Muscle of back (tissue), 11 donors: ENCODE measurements around the gene PCGF2. TPM values are rescaled to one million over a fixed set of nuclear protein-coding genes. Genes with fewer than 3 reads are reported as not detected.

Experiments
- DNase-seq, 3 donors: peaks; one replicate each; pipeline versions ENCODE4 v3.0.0 to v3.0.0-alpha.2; 2013
- polyA plus RNA-seq, 10 donors: library from polyadenylated mRNA; unstranded; fragments of 120-200 nt; gene quantifications; one replicate each; pipeline ENCODE4 v1.2.1, GENCODE V29; 2013; ENCODE audit not compliant: insufficient read length in 10 of 10

PCGF2 gene
- polyA plus RNA-seq, 10 donors, result 28.1 to 44.9 (median 34.3) TPM

DNA sequence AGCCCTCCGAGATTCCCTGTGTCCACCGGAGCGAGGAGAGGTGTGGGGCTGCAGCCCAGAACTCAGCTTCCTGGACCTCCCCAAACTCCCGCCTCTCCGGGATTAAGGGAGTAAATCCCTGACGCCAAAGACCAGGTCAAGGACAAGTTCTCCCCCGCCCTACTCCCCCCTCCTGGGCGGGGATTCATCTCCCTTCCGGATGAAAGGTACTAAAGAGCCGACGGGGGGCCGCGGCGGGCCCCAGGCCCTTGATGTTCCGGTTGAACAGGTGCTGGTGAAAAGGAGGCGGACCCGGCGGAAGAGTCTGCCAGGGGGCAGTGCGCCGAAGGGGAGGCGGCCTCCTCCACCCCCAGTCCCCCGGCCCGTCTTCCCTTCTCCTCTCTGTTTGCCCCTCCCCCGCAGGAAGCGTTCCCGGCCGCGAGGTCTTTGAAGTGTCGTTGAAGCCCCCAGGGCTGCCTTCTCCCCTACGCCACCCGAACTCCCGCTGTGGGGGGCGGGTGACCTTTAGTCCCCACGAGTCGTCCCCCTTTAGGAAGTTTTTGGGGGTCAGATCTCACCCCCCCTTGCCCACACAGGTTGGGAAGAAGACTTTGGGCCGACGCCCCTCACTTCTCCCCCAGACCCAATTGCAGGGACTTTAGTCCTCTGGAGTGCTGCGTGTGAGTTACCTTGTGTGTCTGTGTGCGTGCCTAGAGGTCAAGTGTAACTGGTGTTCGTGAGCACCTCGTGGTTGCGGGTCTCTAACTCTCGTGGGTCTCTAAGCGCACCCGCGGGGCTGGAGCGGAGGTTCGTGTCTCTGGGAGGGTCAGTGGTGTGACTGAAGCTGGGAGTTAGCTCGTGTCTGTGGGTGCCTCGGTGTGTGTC, 44.2 kb downstream of the PCGF2 start:
- peak; percentile 52 to 76 (median 67) for DNase-seq

DNA sequence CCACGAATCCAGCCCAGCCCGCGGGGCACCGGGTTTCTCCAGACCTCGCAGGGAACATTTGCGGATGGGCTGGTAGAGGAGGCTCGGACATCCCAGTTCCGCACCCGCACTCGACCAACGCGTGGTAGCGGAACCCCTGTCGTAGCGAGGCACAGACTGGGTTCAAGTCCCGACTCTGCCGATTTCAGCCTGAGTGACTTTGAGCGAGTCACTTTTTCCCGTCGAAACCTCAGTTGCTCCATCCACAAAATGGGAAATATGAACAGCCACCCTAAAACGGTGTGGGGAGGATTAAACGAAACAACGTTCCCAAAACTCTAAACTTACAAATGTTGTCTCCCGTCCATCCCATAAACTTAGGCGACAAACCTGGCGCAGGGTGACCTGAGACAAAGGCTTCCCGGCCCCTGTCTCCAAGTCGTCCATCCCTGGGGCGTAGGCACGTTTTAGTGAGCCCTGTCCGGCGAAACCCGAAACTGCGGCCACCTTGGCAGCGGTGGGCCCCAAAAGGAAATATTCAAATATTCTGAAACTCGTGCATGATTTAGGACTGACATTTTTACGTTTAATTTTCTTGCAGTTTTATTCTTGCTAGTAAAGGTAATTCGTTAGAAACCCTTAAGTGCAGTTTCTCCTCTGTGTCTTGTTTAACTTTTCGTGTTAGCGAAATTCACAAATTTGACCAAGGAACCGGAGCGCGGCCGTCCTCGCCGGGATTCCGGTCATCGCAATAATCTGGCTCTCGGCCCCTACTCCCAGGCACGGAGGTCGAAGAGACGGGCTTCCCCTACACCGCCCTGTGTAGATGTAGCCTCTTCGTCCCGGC, 45.0 kb downstream of the PCGF2 start:
- DNase-seq, result peak in 1 of 3 donors; percentile 41

DNA sequence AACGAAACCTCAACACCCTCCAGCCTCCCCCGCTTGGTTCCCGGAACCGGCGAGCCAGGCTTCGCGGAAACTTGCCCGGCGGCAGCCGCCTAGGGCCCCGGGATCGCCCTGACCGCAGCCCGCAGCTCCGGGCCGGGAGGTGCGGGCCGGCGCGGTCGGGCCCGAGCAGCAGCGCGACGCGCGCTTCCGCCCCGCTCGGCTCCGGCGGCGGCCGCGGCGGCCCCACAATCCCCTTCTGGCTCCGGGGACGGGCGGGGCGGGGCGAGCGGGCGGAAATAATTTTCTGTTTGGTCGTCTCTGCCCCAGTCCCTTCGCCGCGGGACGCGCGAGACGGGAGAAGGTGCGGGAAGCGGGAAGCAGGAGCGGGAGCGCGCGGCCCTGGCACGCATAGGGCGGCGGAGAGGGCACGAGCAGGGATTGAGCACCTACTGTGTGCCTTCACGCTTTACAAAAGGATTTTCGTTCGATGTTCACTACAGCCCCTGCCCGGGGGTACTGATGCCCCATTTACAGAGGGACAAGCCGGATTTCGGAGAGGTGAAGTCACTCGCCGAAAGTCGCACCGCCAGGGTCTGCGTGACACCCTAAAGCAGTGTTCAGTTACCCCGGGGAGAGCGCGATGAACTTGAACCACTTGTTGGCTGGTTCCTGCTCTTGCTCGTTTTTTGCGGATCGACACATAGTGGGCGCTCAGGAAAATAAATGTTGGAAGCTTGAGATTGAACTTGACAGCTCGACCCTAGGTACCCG, 45.8 kb downstream of the PCGF2 start:
- DNase-seq, result peak; percentile 89 to 96 (median 91)

DNA sequence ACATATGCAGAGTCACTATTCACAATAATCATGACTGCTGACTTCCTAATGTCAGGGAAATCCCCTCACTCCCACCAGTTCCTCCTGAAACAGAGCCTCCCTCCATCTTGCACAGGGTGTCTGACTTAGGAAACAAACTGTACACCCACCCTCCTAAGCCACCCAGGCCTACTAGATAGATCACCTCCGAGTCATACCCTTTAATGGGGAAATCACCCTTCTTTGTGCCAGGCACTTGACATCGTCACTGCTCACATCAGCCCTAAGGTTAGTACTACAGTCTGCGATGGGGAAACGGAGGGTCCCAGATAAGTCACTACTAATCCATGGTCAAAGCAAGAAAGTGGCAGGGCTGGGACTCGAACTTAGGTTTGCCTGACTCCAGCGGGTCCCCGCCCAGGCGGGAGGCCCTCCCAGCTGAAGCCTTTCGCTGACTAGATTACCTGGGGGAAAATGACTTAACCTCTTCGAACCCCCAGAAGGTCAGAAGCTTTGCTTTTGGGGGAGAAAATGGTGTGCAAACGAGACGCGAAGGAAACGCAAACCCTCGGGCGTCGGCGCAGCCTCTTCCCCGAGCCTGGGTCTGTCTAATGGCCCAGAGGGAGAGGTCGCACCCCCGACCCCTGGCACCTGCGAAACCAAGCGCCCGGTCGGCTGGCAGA, 46.5 kb downstream of the PCGF2 start:
- DNase-seq, result no peak

DNA sequence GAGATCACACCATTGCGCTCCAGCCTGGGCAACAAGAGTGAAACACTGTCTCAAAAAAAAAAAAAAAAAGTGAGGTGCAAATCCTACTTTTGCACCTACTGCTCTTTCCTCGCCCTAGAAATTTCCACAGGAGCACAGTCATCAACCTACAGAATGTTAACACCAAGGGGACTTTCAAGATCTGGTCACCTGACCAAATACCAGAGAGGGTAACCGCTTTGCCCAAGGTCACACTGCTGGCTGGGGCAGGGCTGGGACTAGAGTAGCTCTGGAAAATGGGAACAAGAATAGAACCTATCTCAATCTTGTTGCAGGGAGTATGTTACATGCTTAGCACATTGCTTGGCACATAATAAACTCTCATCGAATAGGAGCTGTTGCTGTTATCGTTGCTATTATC, 49.4 kb downstream of the PCGF2 start:
- no peak for DNase-seq

DNA sequence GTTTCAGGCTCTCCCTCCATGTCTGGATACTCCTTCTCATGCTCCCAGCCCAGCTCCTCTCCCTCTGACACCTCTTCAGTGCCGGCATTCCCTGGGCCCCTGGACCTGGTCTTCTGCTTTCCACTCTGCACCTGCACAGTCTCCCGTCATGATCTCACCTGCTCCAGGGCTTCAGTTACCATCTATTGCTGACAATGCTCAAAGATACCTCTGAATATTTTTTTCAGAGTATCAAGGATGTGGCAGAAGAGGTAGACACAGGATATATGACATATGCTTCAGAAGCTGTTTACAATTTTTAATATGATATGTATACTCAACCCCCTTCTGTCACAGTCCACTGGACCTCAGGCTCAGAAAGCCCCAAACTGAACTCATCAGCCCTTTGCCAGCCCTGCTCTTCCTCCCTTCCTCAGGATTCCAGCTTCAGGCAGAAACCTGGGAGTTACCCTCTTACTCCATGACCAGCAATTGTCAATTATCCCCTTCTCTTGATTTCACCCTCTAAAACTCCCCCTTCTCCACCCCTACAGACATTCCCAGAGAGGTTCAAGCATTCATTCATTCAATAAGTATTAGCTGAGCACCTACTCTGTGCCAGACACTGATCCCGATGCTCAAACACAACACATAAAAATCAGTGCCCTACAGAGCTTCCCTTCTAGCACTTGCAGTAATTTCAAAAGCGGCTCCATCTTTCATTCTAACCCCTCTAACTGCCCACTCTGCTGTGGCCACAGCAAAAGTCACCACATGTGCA, 50.9 kb downstream of the PCGF2 start:
- DNase-seq, result no peak

DNA sequence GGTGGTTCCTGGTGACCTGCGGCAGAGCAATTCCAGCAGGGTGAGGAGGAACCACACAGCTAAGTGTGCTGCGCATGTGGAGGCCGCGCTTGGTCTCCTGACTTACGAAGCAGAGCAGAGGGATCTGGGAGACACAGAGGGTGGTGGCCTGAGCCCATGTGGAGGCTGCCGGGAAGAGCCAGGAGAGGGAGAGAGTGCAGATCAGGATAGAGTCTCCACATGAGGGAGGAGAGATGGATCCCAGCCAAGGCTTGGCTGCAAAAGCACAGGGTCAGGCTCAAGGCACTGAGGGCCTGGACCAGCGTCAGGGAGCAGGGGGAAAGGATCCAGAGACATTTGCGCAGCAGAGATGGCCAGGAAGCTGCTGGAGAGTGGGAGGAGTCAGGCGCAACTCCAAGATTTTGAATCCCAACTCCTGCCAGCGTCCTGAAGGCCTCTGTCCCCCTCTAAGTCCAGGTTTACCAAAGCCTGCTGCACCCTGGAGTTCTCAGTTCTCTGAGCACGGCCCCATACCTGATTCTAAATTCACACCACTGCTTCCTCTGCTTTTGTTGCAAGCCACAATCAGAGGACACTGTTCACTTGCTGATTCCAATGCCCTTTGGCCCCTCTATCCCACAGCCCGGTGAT, 54.3 kb downstream of the PCGF2 start:
- peak; percentile 74 to 96 (median 94) for DNase-seq

DNA sequence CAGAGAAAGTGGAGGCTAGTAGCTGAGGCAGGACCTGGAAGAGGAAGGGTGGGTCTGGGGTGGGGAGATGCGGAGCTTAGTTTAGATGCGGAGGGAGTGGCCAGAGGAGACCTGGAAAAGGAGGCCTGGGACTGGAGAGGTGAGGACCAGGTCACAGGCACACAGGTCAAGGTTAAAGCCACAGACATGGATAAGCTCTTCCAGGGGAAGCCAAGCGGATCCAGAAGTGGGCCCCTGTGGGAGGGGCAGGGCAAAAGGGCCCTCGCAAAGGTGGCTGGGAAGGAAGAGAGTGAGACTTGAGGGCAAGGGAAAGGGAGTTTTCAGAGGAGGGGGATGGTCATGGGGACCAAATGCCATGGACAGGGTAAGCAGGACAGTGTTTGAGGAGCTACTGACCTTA, 57.0 kb downstream of the PCGF2 start:
- no peak for DNase-seq

DNA sequence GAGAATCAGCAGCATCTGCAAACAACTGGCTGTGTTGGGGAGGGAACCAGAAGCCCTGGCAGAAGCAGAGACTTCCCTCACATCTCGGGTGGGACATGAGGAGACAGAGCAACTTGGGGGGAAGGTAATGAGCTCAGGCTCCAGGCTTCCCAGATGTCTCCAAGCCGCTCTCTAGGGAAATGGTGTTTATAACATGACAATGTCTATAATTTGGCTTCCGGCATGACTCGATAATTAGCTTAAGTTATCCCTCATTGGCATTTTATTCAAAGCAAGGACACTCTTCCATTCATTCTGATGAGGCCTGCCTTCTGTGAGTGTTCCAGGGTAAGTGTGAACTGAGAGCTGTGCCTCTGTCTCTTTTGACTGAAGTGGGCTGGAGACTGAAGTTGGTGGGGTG, 57.8 kb downstream of the PCGF2 start:
- no peak for DNase-seq

DNA sequence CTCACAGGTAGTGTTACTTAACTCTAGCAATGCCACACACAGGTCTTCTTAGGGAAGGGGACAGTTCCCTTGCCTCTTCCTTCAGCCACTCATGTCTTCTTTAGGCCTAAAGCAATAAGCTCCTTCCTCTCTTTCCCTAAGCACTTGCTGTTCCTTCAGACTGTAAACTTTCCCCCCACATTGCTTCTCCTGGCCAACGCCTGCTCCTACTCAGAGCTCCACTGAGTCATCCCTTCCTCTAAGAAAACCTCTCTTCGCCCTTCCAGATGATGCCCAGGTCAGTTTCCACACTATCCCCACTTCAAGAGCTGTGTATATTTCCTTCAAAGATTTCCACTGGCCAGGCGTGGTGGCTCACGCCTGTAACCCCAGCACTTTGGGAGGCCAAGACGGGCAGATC, 60.9 kb downstream of the PCGF2 start:
- no peak for DNase-seq

DNA sequence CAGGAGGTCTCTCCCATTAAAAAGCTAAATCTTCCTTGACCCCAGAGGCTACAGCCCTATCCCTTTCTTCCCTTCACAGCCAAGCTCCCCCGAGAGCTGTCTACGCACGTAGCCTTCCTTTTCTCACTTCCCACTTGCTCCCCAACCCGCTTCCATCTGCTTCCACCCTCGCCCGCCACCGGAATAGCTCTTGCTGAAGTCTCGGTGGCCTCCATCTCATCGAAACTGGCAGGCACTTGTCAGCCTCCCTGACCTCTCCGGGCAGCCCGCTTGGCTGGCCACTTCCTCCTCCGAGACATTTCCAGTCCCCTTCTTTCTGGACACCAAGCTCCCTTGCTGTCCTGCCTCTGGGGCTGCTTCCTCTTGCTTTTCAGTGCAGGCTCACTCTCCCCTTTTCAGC, 62.6 kb downstream of the PCGF2 start:
- peak in 1 of 3 donors; percentile 52 for DNase-seq

Other genes starting within 250 kb of the PCGF2 start
- gene SRCIN1, start 142.4 kb downstream of the PCGF2 start, polyA plus RNA-seq, result 1 to 10 TPM in 7 of 10 donors, under 1 TPM in 3; 0.82 to 2.2 (median 1.2) TPM
- under 1 TPM; 0.31 to 0.65 (median 0.51) TPM for gene EPOP, start 73.4 kb downstream of the PCGF2 start, polyA plus RNA-seq
- 10 to 100 TPM; 48.5 to 86.8 (median 59.7) TPM for gene MLLT6, start 43.1 kb downstream of the PCGF2 start, polyA plus RNA-seq
- gene CISD3, start 18.0 kb downstream of the PCGF2 start, polyA plus RNA-seq, result 10 to 100 TPM; 12.0 to 18.9 (median 13.4) TPM
- gene PSMB3, start 4.4 kb upstream of the PCGF2 start, polyA plus RNA-seq, result 10 to 100 TPM; 61.0 to 83.2 (median 76.3) TPM
- 10 to 100 TPM; 58.4 to 71.2 (median 65.3) TPM for gene PIP4K2B, start 51.2 kb upstream of the PCGF2 start, polyA plus RNA-seq
- gene CWC25, start 77.0 kb upstream of the PCGF2 start, polyA plus RNA-seq, result 10 to 100 TPM; 11.4 to 17.0 (median 13.3) TPM
- 1,000 to 10,000 TPM; 2,560 to 3,456 (median 2,921) TPM for gene RPL23, start 105.4 kb upstream of the PCGF2 start, polyA plus RNA-seq
- 100 to 1,000 TPM in 2 of 10 donors, 10 to 100 TPM in 8; 72.6 to 119 (median 85.9) TPM for gene LASP1, start 121.7 kb upstream of the PCGF2 start, polyA plus RNA-seq
- gene FBXO47, start 219.1 kb upstream of the PCGF2 start, polyA plus RNA-seq, result under 1 TPM in 1 of 10 donors, not detected in 9; 0.12 TPM